Gastroesophageal sphincter (tissue), 4 donors: ENCODE data around the gene CCNY. TPM values are rescaled to one million over a fixed set of nuclear protein-coding genes. Genes with fewer than 3 reads are reported as not detected.

Source experiments
- ATAC-seq: fragments of 150-250 bp; one replicate; pipeline ENCODE4 v1.9.1; 2016; ENCODE audit warnings: mild to moderate bottlenecking, moderate library complexity
- H3K27ac ChIP-seq, 4 donors: fragments of 200-600 bp; sonication (generic) in 3 of 4; 1 replicate in 3 of 4; 2 replicates in 1 of 4; pipeline ENCODE4 v1.5.1; 2016 to 2019
- H3K27me3 ChIP-seq: fragments of 200-600 bp; sonication (generic); one replicate; pipeline ENCODE4 v1.5.1; 2019
- H3K36me3 ChIP-seq, 2 donors: fragments of 200-600 bp; sonication (generic); one replicate each; pipeline ENCODE4 v1.5.1; 2019; ENCODE audit warnings: control low read depth in 1 of 2
- H3K4me1 ChIP-seq, 3 donors: fragments of 200-600 bp; sonication (generic); 1 replicate in 2 of 3; 2 replicates in 1 of 3; pipeline ENCODE4 v1.5.1; 2016 to 2019; ENCODE audit warnings: control low read depth in 2 of 3
- H3K4me3 ChIP-seq, 2 donors: fragments of 200-600 bp; sonication (generic); one replicate each; pipeline ENCODE4 v1.5.1; 2019; ENCODE audit warnings: mild to moderate bottlenecking in 1 of 2, moderate library complexity in 1 of 2
- H3K9me3 ChIP-seq, 3 donors: fragments of 200-600 bp; sonication (generic); one replicate each; pipeline ENCODE4 v1.5.1; 2017 to 2019; ENCODE audit warnings: control low read depth in 2 of 3
- EP300 ChIP-seq: sonication (generic); formaldehyde crosslinking; IDR thresholded peaks from one replicate; pipeline ENCODE4 v1.6.1; 2017; ENCODE audit warnings: antibody characterized with exemption, mild to moderate bottlenecking
- POLR2A ChIP-seq, 2 donors: fragments of 450-650 bp; IDR thresholded peaks; one replicate each; pipeline ENCODE4 v1.6.1; 2017; ENCODE audit warnings: antibody characterized with exemption in 2 of 2, mild to moderate bottlenecking in 2 of 2, moderate library complexity in 1 of 2
- POLR2AphosphoS5 ChIP-seq: sonication (generic); formaldehyde crosslinking; IDR thresholded peaks from one replicate; pipeline ENCODE4 v1.6.1; 2017; ENCODE audit warnings: antibody characterized with exemption
- WGBS, 2 donors: methylation state at CpG; one replicate each; pipeline ENCODE4 v1.1.5; 2018; ENCODE audit warnings: low coverage in 1 of 2; 5-methylcytosine and 5-hydroxymethylcytosine counted together
- total RNA-seq, 4 donors: library from RNA; depleted of rRNA; stranded (reverse); fragments of >200 nt; gene quantifications; one replicate each; pipeline ENCODE4 v1.1.0, GENCODE V29; 2016
- TF ChIP-seq, protein P1 (sequence below), 4 experiments: fragments of 200-600 bp in 2 of 4; fragments of 450-650 bp in 2 of 4; sonication (generic) in 1 of 4; IDR thresholded peaks; one replicate each; pipeline ENCODE4 v1.5.1; 2017 to 2019; ENCODE audit warnings: antibody characterized with exemption in 4 of 4, mild to moderate bottlenecking in 2 of 4, moderate library complexity in 2 of 4

Gene CCNY
- total RNA-seq, 4 donors from 2014 or later: 35.5 to 106 (median 63.2) TPM

DNA sequence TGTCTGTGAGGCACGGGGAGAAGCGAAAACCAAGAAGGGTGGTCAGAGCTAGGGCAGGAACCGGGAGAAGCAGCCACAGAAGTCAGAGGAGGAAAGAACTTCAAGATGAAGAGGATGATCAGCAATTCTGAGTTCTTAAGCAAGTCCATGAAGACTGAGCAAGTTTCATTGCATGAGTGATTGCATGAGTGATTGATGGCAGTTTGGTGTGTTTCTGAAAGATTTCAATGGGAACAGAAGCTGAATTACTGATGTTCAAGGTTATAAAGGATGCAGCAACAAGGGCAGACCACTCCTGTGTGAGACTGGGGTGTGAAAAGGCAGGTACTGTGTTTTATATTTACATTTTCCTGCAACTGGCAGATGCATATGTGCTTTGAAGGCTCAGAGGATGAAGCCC is 35.4 kb downstream of the CCNY start:
- TF ChIP-seq, protein P1, sequence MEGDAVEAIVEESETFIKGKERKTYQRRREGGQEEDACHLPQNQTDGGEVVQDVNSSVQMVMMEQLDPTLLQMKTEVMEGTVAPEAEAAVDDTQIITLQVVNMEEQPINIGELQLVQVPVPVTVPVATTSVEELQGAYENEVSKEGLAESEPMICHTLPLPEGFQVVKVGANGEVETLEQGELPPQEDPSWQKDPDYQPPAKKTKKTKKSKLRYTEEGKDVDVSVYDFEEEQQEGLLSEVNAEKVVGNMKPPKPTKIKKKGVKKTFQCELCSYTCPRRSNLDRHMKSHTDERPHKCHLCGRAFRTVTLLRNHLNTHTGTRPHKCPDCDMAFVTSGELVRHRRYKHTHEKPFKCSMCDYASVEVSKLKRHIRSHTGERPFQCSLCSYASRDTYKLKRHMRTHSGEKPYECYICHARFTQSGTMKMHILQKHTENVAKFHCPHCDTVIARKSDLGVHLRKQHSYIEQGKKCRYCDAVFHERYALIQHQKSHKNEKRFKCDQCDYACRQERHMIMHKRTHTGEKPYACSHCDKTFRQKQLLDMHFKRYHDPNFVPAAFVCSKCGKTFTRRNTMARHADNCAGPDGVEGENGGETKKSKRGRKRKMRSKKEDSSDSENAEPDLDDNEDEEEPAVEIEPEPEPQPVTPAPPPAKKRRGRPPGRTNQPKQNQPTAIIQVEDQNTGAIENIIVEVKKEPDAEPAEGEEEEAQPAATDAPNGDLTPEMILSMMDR (IDR thresholded peaks at IDR 0.05): no peak
- TF ChIP-seq POLR2A (IDR thresholded peaks at IDR 0.05): no peak
- no peak for TF ChIP-seq EP300
- TF ChIP-seq POLR2AphosphoS5: no peak
- no peak for ATAC-seq
- Histone ChIP-seq H3K27me3 (no peaks in the 10 kb centered on the region), H3K4me1 (peaks cover 0 to 67% (median 31%) of the 10 kb centered on the region in 3 donors), H3K27ac (peak overlapping the region in 3 of 4 donors; percentile 55 to 68 (median 68)), H3K9me3 (no peaks in the 10 kb centered on the region), H3K36me3 (no peaks in the 10 kb centered on the region), H3K4me3 (no peak overlapping the region)
- WGBS, 2 donors: 87% methylated on average over 3 of the region's 3 CpGs; no CpG with 5 or more reads in 1 of the 2 donors

DNA sequence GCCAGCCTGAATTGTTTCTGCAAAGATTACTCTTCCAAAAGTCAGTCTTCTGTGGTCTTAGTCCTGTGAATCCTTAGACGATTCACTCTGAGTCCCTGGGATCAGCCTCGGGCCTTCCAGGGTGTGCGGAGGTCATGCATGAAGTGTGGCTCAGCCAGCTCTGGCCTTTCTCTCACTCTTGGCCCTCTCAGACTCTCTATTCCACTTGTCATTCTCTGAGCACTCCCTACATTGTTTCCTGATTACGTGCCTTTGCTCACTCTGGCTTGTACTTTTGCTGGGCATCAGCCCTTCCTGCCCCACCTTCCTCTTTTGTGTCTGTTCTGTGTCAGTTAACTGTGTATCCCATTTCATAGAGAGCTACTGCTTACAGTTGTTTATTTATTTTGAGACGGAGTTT is 36.0 kb downstream of the CCNY start:
- Histone ChIP-seq H3K9me3 (no peaks in the 10 kb centered on the region), H3K4me1 (peaks cover 0 to 71% (median 31%) of the 10 kb centered on the region in 3 donors), H3K4me3 (no peak overlapping the region), H3K27ac (peak overlapping the region in 3 of 4 donors; percentile 55 to 68 (median 68)), H3K27me3 (no peaks in the 10 kb centered on the region), H3K36me3 (no peaks in the 10 kb centered on the region)
- TF ChIP-seq, protein P1 (IDR thresholded peaks at IDR 0.05): no peak
- TF ChIP-seq POLR2AphosphoS5: peak; percentile 21
- peak; percentile 80 for ATAC-seq
- WGBS, 2 donors: 36 to 57% methylated on average over 5 of the region's 5 CpGs

DNA sequence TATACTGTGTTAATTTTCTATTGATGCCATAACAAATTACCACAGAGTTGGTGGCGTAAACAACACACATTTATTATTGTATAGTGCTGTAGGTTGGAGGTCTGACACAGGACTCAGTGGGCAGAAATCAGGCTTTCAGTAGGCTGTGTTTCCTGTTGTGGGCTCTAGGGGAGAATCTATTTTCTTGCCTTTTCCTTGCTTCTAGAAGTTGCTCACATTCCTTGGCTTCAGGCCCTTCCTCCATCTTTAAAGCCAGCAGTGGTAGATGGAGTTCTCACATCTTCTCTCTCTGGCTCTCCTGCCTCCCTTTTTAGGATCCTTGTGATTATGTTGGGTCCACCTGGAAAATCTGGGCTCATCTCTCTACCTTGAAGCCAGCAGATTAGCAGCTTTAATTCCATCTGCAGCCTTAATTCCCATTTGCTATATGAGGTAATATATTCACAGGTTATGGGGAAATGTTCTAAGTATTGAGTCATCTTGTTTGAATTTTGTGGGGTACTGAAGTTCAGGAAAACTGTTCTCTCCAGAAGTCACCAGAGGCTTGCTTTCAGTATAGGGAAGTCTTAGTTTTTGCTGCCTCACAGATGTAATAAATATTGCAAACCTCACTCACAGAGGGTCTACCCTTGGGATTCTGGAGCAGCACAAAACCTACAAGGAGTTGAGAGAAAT is 38.9 kb downstream of the CCNY start:
- Histone ChIP-seq H3K9me3 (no peaks in the 10 kb centered on the region), H3K4me3 (no peak overlapping the region), H3K4me1 (peaks cover 4 to 61% (median 29%) of the 10 kb centered on the region in 3 donors), H3K27ac (no peak overlapping the region), H3K36me3 (no peaks in the 10 kb centered on the region), H3K27me3 (no peaks in the 10 kb centered on the region)
- ATAC-seq: no peak
- WGBS, 2 donors: 93 to 100% methylated on average over 1 of the region's 1 CpG
- TF ChIP-seq, protein P1 (IDR thresholded peaks at IDR 0.05): no peak
- TF ChIP-seq EP300: no peak
- TF ChIP-seq POLR2A (IDR thresholded peaks at IDR 0.05): no peak
- no peak for TF ChIP-seq POLR2AphosphoS5

DNA sequence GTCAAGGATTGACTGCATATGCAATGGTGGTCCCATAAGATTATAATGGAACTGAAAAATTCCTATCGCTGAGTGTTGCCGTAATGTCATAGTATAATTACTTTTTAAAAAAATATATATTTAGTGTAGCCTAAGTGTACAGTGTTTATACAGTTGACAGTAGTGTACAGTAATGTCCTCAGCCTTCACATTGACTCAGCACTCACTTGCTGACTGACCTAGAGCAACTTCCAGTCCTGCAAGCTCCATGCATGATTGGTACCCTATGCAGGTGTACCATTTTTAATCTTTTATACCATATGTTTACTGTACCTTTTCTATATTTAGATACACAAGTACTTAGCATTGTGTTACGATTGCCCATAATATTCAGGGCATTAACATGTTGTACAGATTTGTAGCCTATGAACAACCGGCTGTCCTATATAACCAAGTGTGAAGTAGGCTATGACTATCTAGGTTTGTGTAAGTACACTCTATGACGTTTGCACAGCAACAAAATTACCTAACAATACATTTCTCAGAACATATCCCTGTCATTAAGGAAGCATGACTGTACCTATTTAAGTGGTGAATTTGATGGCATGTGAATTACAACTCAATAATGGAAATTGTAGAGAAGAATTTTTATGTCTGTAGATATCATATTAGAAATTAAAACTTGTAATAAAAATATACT is 40.9 kb downstream of the CCNY start:
- H3K27me3 ChIP-seq: no peaks in the 10 kb centered on the region
- ATAC-seq: no peak
- H3K4me1 ChIP-seq: peaks cover 5 to 57% (median 24%) of the 10 kb centered on the region in 3 donors
- H3K27ac ChIP-seq: no peak overlapping the region
- TF ChIP-seq POLR2A (IDR thresholded peaks at IDR 0.05) (no peak), POLR2AphosphoS5 (no peak), EP300 (no peak)
- TF ChIP-seq, protein P1 (IDR thresholded peaks at IDR 0.05): no peak
- no peaks in the 10 kb centered on the region for H3K9me3 ChIP-seq
- H3K36me3 ChIP-seq: no peaks in the 10 kb centered on the region
- no peak overlapping the region for H3K4me3 ChIP-seq
- WGBS, 2 donors: 83 to 84% methylated on average over 5 of the region's 5 CpGs
